GM12878 (cell line): ENCODE data around the gene ZMYM1.

ENCODE experiments used
- CHD4 ChIP-seq: fragments of 200-600 bp; sonication (generic); IDR thresholded peaks from 2 replicates; pipeline ENCODE4 v1.6.1; 2016; ENCODE audit warnings: mild to moderate bottlenecking
- JUND ChIP-seq: IDR thresholded peaks from 2 replicates; pipeline ENCODE4 v1.6.1; 2012; ENCODE audit warnings: low read depth, mild to moderate bottlenecking, low read length, improper control_type of control experiment, moderate library complexity
- MYC ChIP-seq: IDR thresholded peaks from 2 replicates; pipeline ENCODE4 v1.6.1; 2011; ENCODE audit warnings: mild to moderate bottlenecking, low read length, moderate library complexity, inconsistent platforms; ENCODE audit not compliant: insufficient read depth, insufficient replicate concordance, insufficient read length, severe bottlenecking
- NFYB ChIP-seq: IDR thresholded peaks from 2 replicates; pipeline ENCODE4 v1.6.1; 2011; ENCODE audit warnings: low read depth, mild to moderate bottlenecking, low read length, improper control_type of control experiment, moderate library complexity; ENCODE audit not compliant: insufficient read depth
- POLR2A ChIP-seq: IDR thresholded peaks from 2 replicates; pipeline ENCODE4 v1.6.1; 2011; ENCODE audit warnings: low read depth, mild to moderate bottlenecking, low read length
- POLR2AphosphoS2 ChIP-seq: IDR thresholded peaks from 2 replicates; pipeline ENCODE4 v1.6.1; 2011; ENCODE audit warnings: low read depth, mild to moderate bottlenecking, low read length, improper control_type of control experiment, moderate library complexity
- POLR2AphosphoS5 ChIP-seq: IDR thresholded peaks from 2 replicates; pipeline ENCODE4 v1.6.1; 2011; ENCODE audit warnings: mild to moderate bottlenecking, low read length, inconsistent platforms
- RAD21 ChIP-seq: IDR thresholded peaks from 2 replicates; pipeline ENCODE4 v1.6.1; 2011; ENCODE audit warnings: mild to moderate bottlenecking, low read depth, low read length, moderate library complexity; ENCODE audit not compliant: insufficient read depth
- RCOR1 ChIP-seq: conservative IDR thresholded peaks from 2 replicates; pipeline ENCODE4 v1.6.1; 2012; ENCODE audit warnings: low read depth, low read length, improper control_type of control experiment
- ZNF274 ChIP-seq: IDR thresholded peaks from one replicate; pipeline ENCODE4 v1.8.0; 2011; ENCODE audit not compliant: insufficient read length, insufficient read depth
- TF ChIP-seq, protein P1 (sequence below): IDR thresholded peaks from 2 replicates; pipeline ENCODE4 v1.6.1; 2012; ENCODE audit warnings: mild to moderate bottlenecking, low read depth, low read length
- TF ChIP-seq, protein P2 (sequence below), 3 experiments: IDR thresholded peaks in 2 of 3; conservative IDR thresholded peaks in 1 of 3; 2 replicates each; pipeline ENCODE4 v1.5.1; 2011; ENCODE audit warnings: low read depth in 3 of 3, low read length in 3 of 3, mild to moderate bottlenecking in 3 of 3, control low read depth in 2 of 3, moderate library complexity in 2 of 3, inconsistent platforms in 1 of 3, mixed read lengths in 1 of 3; ENCODE audit not compliant: control insufficient read depth in 2 of 3, insufficient read depth in 1 of 3; ENCODE audit errors: extremely low read depth in 1 of 3
- TF ChIP-seq, protein P3 (sequence below): IDR thresholded peaks from 2 replicates; pipeline ENCODE4 v1.6.1; 2011; ENCODE audit warnings: borderline replicate concordance, low read depth, mild to moderate bottlenecking, moderate library complexity, mixed read lengths, low read length; ENCODE audit not compliant: insufficient read depth; ENCODE audit errors: extremely low read length
- TF ChIP-seq, protein P4 (sequence below): fragments of 450-650 bp; IDR thresholded peaks from 2 replicates; pipeline ENCODE4 v1.6.1; 2018; ENCODE audit warnings: mild to moderate bottlenecking, low read depth, moderate library complexity; ENCODE audit not compliant: partially characterized antibody

DNA sequence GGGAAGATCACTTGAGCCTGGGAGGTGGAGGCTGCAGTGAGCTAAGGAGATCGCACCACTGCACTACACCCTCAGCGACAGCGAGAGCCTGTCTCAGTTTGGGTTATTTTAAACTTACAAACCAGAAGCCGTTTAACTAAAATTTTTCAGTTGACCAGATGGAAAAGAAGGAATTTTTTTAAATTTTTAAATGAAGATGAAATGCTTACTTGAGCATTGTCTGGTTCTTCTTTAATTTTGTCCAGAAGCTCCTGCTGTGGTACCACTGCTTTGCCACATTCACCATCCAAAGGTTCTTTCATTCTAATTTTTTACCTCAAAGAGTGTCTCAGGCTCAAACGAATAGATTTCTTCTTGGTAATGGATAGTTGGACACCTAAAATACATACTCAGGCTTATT is 48.8 kb upstream of the ZMYM1 start:
- TF ChIP-seq, protein P1, sequence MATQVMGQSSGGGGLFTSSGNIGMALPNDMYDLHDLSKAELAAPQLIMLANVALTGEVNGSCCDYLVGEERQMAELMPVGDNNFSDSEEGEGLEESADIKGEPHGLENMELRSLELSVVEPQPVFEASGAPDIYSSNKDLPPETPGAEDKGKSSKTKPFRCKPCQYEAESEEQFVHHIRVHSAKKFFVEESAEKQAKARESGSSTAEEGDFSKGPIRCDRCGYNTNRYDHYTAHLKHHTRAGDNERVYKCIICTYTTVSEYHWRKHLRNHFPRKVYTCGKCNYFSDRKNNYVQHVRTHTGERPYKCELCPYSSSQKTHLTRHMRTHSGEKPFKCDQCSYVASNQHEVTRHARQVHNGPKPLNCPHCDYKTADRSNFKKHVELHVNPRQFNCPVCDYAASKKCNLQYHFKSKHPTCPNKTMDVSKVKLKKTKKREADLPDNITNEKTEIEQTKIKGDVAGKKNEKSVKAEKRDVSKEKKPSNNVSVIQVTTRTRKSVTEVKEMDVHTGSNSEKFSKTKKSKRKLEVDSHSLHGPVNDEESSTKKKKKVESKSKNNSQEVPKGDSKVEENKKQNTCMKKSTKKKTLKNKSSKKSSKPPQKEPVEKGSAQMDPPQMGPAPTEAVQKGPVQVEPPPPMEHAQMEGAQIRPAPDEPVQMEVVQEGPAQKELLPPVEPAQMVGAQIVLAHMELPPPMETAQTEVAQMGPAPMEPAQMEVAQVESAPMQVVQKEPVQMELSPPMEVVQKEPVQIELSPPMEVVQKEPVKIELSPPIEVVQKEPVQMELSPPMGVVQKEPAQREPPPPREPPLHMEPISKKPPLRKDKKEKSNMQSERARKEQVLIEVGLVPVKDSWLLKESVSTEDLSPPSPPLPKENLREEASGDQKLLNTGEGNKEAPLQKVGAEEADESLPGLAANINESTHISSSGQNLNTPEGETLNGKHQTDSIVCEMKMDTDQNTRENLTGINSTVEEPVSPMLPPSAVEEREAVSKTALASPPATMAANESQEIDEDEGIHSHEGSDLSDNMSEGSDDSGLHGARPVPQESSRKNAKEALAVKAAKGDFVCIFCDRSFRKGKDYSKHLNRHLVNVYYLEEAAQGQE = no peak
- TF ChIP-seq, protein P2, sequence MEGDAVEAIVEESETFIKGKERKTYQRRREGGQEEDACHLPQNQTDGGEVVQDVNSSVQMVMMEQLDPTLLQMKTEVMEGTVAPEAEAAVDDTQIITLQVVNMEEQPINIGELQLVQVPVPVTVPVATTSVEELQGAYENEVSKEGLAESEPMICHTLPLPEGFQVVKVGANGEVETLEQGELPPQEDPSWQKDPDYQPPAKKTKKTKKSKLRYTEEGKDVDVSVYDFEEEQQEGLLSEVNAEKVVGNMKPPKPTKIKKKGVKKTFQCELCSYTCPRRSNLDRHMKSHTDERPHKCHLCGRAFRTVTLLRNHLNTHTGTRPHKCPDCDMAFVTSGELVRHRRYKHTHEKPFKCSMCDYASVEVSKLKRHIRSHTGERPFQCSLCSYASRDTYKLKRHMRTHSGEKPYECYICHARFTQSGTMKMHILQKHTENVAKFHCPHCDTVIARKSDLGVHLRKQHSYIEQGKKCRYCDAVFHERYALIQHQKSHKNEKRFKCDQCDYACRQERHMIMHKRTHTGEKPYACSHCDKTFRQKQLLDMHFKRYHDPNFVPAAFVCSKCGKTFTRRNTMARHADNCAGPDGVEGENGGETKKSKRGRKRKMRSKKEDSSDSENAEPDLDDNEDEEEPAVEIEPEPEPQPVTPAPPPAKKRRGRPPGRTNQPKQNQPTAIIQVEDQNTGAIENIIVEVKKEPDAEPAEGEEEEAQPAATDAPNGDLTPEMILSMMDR (IDR thresholded peaks at IDR 0.05 in 2 of 3, conservative IDR thresholded peaks at IDR 0.05 in 1 of 3; ENCODE audit: control insufficient read depth in 2 of 3, extremely low read depth in 1 of 3, insufficient read depth in 1 of 3, low read depth in 3 of 3, low read length in 3 of 3) = no peak
- TF ChIP-seq NFYB (no peak), POLR2A (no peak), ZNF274 (no peak), RCOR1 (no peak), POLR2AphosphoS2 (no peak), POLR2AphosphoS5 (no peak), RAD21 (no peak), JUND (no peak), CHD4 (no peak), MYC (no peak)
- TF ChIP-seq, protein P3, sequence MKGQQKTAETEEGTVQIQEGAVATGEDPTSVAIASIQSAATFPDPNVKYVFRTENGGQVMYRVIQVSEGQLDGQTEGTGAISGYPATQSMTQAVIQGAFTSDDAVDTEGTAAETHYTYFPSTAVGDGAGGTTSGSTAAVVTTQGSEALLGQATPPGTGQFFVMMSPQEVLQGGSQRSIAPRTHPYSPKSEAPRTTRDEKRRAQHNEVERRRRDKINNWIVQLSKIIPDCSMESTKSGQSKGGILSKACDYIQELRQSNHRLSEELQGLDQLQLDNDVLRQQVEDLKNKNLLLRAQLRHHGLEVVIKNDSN = no peak
- TF ChIP-seq, protein P4, sequence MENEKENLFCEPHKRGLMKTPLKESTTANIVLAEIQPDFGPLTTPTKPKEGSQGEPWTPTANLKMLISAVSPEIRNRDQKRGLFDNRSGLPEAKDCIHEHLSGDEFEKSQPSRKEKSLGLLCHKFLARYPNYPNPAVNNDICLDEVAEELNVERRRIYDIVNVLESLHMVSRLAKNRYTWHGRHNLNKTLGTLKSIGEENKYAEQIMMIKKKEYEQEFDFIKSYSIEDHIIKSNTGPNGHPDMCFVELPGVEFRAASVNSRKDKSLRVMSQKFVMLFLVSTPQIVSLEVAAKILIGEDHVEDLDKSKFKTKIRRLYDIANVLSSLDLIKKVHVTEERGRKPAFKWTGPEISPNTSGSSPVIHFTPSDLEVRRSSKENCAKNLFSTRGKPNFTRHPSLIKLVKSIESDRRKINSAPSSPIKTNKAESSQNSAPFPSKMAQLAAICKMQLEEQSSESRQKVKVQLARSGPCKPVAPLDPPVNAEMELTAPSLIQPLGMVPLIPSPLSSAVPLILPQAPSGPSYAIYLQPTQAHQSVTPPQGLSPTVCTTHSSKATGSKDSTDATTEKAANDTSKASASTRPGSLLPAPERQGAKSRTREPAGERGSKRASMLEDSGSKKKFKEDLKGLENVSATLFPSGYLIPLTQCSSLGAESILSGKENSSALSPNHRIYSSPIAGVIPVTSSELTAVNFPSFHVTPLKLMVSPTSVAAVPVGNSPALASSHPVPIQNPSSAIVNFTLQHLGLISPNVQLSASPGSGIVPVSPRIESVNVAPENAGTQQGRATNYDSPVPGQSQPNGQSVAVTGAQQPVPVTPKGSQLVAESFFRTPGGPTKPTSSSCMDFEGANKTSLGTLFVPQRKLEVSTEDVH = no peak
